CD4-positive, alpha-beta T cell (primary cell): ENCODE measurements around the gene SYNGR2. TPM values are rescaled to one million over a fixed set of nuclear protein-coding genes. Genes with fewer than 3 reads are reported as not detected.
A peak's percentile ranks its signal among the peaks of the same experiment; 100 is the strongest.

ENCODE experiments used
- ATAC-seq: fragments of 200-7000 bp; cut with Tn5 transposase; one replicate; pipeline ENCODE4 v1.10.0; 2022; ENCODE audit warnings: mild to moderate bottlenecking; ENCODE audit not compliant: poor library complexity
- CTCF ChIA-PET: fragments of 350-600 bp; sonication (Branson Sonifier 250); formaldehyde crosslinking; loops from one replicate; lab custom pipeline; 2021; ENCODE audit warnings: antibody characterized with exemption, inconsistent platforms; lab: Charles Lee
- POLR2A ChIA-PET: fragments of 350-600 bp; sonication (Branson Sonifier 250); formaldehyde crosslinking; loops from one replicate; lab custom pipeline; 2021; ENCODE audit warnings: antibody characterized with exemption, inconsistent platforms; lab: Charles Lee
- DNase-seq, 14 experiments: peaks; one replicate each; pipeline ENCODE4 v3.0.0-alpha.2; 2013 to 2020; ENCODE audit warnings: mixed read lengths in 2 of 14
- H3K27ac ChIP-seq, 2 donors: one replicate each; pipeline versions ENCODE4 v1.5.1 to v1.7.0; 2013; ENCODE audit warnings: low read length in 2 of 2, low read depth in 1 of 2, mild to moderate bottlenecking in 1 of 2
- H3K27me3 ChIP-seq, 2 experiments: 1 replicate in 1 of 2; 2 replicates in 1 of 2; pipeline versions ENCODE4 v1.6.1 to v1.7.0; 2013; ENCODE audit warnings: low read length in 2 of 2, control low read depth in 1 of 2, mild to moderate bottlenecking in 1 of 2, moderate library complexity in 1 of 2; ENCODE audit not compliant: insufficient read depth in 2 of 2, control insufficient read depth in 1 of 2
- H3K36me3 ChIP-seq: one replicate; pipeline ENCODE4 v1.6.1; 2013; ENCODE audit warnings: low read length, control low read depth; ENCODE audit not compliant: insufficient read depth
- H3K4me1 ChIP-seq: one replicate; pipeline ENCODE4 v1.6.1; 2013; ENCODE audit warnings: low read length, control low read depth; ENCODE audit not compliant: insufficient read depth
- H3K4me3 ChIP-seq: one replicate; pipeline ENCODE4 v1.5.1; 2013; ENCODE audit warnings: mild to moderate bottlenecking, low read length, moderate library complexity
- H3K9me3 ChIP-seq, 2 experiments: 1 replicate in 1 of 2; 2 replicates in 1 of 2; pipeline versions ENCODE4 v1.6.1 to v1.7.0; 2013; ENCODE audit warnings: low read length in 2 of 2, mild to moderate bottlenecking in 2 of 2, control low read depth in 1 of 2, moderate library complexity in 1 of 2; ENCODE audit not compliant: control insufficient read depth in 1 of 2, insufficient read depth in 1 of 2
- H3K27ac Mint-ChIP-seq: one replicate; pipeline ENCODE4 v1.8.0; 2020; ENCODE audit warnings: mixed read lengths
- H3K27me3 Mint-ChIP-seq: one replicate; pipeline ENCODE4 v1.8.0; 2021; ENCODE audit warnings: mixed read lengths
- H3K36me3 Mint-ChIP-seq: one replicate; pipeline ENCODE4 v1.8.0; 2021; ENCODE audit warnings: low read depth, mixed read lengths
- H3K4me1 Mint-ChIP-seq: one replicate; pipeline ENCODE4 v1.8.0; 2021; ENCODE audit warnings: low read depth, mixed read lengths
- H3K4me3 Mint-ChIP-seq: one replicate; pipeline ENCODE4 v1.8.0; 2020; ENCODE audit warnings: mild to moderate bottlenecking, mixed read lengths
- H3K9me3 Mint-ChIP-seq: one replicate; pipeline ENCODE4 v1.8.0; 2020; ENCODE audit warnings: mixed read lengths
- CTCF ChIP-seq: fragments of 200-600 bp; IDR thresholded peaks from one replicate; pipeline ENCODE4 v1.8.0; 2022; ENCODE audit warnings: antibody characterized with exemption, mild to moderate bottlenecking
- intact Hi-C, 2 experiments: fragments of 100-400 bp; cut with DNase I in 1 of 2; cut with micrococcal nuclease in 1 of 2; formaldehyde crosslinking; loops; one replicate each; pipeline versions ENCODE4 v1.15.1 to v1.9.0; 2023 to 2025; cut with DNase I, micrococcal nuclease
- total RNA-seq, 174 experiments: library from RNA in 2 of 174; stranded (reverse) in 2 of 174; gene quantifications; one replicate each; pipeline ENCODE4 v1.2.3 and lab custom pipeline; 2021 to 2026

Gene SYNGR2
- total RNA-seq, 2 experiments from 2014 or later, result 34.9 to 41.3 TPM

DNA sequence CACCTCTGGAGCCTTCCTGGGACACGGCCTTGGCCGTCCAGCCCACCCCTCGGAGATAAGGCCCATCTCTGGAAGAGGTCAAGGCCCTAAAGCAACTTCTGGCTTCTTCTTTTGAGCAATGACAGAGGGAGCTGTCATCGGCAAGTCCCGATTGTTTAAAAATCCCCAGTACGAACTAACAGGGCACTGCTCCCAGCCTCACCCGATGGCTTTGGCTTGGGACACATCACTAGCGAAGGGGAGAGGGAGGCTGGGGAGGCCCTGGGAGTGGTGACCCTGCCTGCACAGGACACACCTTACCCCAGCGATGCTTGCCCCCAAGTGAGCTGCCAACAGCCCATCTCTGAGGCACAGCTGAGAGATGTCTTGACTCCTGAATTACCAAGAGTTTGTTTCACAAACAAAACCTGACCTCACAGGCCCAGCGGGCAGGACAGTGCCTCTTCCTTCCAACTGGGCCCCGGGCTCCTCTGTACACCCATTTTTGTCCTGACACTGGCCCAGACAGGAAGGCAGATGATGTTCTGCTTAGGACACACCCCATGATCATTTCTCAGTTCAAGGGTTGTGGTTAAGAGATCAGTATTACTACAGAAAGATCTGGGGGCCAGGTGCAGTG lies 4.8 kb downstream of the SYNGR2 start:
- intact Hi-C loops, result loop anchor here in 1 of 2 experiments (5.0 kb wide), 1 partner anchor 216 kb away; the partner anchor contains the start of gene TNRC6C
- no peaks in the 10 kb centered on the region for H3K27me3 Mint-ChIP-seq
- peak overlapping the region; percentile 88 for H3K27ac Mint-ChIP-seq
- H3K36me3 ChIP-seq, result peaks cover 22% of the 10 kb centered on the region
- no peaks in the 10 kb centered on the region for H3K27me3 ChIP-seq
- CTCF ChIA-PET, result interaction anchor here (1.3 to 1.5 kb wide), 2 partner anchors 11 to 31 kb away, joined by 3 read pairs; no protein-coding TSS in a partner anchor
- no peak for TF ChIP-seq CTCF
- H3K4me3 Mint-ChIP-seq, result peak overlapping the region; percentile 30
- POLR2A ChIA-PET, result interaction anchor here (1.0 to 3.6 kb wide), 3 partner anchors 29 to 43 kb away, joined by 3 to 10 read pairs (median 4); partner anchors contain the start of gene TMC8
- H3K4me1 ChIP-seq, result peaks cover 82% of the 10 kb centered on the region
- H3K27ac ChIP-seq, result peak overlapping the region; percentile 27 to 60
- peaks cover 63% of the 10 kb centered on the region for H3K4me1 Mint-ChIP-seq
- H3K9me3 Mint-ChIP-seq, result no peaks in the 10 kb centered on the region
- peaks cover 21% of the 10 kb centered on the region for H3K36me3 Mint-ChIP-seq
- no peak overlapping the region for H3K4me3 ChIP-seq
- DNase-seq (peak in 6 of 14 experiments; percentile 7 to 67 (median 40)), ATAC-seq (peak; percentile 50)
- H3K9me3 ChIP-seq, result no peaks in the 10 kb centered on the region

GRCh38 chr17:78174346-78174869 lies 6.0 kb downstream of the SYNGR2 start:
- H3K27ac Mint-ChIP-seq, result peak overlapping the region; percentile 88
- H3K36me3 Mint-ChIP-seq, result peaks cover 21% of the 10 kb centered on the region
- CTCF ChIA-PET, result interaction anchor here (1.3 to 4.2 kb wide), 3 partner anchors 9 to 62 kb away, joined by 3 to 49 read pairs (median 4); no protein-coding TSS in a partner anchor
- H3K4me1 Mint-ChIP-seq, result peaks cover 62% of the 10 kb centered on the region
- peak overlapping the region in 1 of 2 donors; percentile 32 for H3K27ac ChIP-seq
- no peaks in the 10 kb centered on the region for H3K9me3 Mint-ChIP-seq
- H3K4me1 ChIP-seq, result peaks cover 74% of the 10 kb centered on the region
- H3K36me3 ChIP-seq, result peaks cover 22% of the 10 kb centered on the region
- H3K9me3 ChIP-seq, result no peaks in the 10 kb centered on the region
- no peak for TF ChIP-seq CTCF
- POLR2A ChIA-PET, result interaction anchor here (1.2 to 3.6 kb wide), 4 partner anchors 30 to 44 kb away, joined by 3 to 32 read pairs (median 13); partner anchors contain the start of gene TMC8
- H3K27me3 Mint-ChIP-seq, result no peaks in the 10 kb centered on the region
- no peak for ATAC-seq
- H3K4me3 ChIP-seq, result no peak overlapping the region
- intact Hi-C loops, result loop anchor here in 1 of 2 experiments (5.0 kb wide), 1 partner anchor 217 kb away; the partner anchor contains the start of gene TNRC6C
- H3K4me3 Mint-ChIP-seq, result no peak overlapping the region
- DNase-seq, result peak in 2 of 14 experiments; percentile 49 to 50
- no peaks in the 10 kb centered on the region for H3K27me3 ChIP-seq

GRCh38 chr17:78174870-78175642 lies 6.7 kb downstream of the SYNGR2 start:
- Mint-ChIP-seq H3K36me3 (peaks cover 21% of the 10 kb centered on the region), H3K27ac (no peak overlapping the region), H3K4me1 (peaks cover 56% of the 10 kb centered on the region), H3K27me3 (no peaks in the 10 kb centered on the region), H3K9me3 (no peaks in the 10 kb centered on the region), H3K4me3 (no peak overlapping the region)
- ATAC-seq (no peak), DNase-seq (no peak)
- POLR2A ChIA-PET, result interaction anchor here (0.9 to 3.6 kb wide), 7 partner anchors 31 to 61 kb away, joined by 3 to 32 read pairs (median 13); partner anchors contain the start of gene TMC8
- H3K27ac ChIP-seq, result no peak overlapping the region
- H3K36me3 ChIP-seq, result peaks cover 22% of the 10 kb centered on the region
- intact Hi-C loops, result loop anchor here (5.0 kb wide), 2 partner anchors 43 to 218 kb away; partner anchors contain the start of genes TMC8 (in 1 of the 2) and TNRC6C (in 1 of the 2)
- H3K4me3 ChIP-seq, result no peak overlapping the region
- peaks cover 68% of the 10 kb centered on the region for H3K4me1 ChIP-seq
- TF ChIP-seq CTCF, result no peak
- no peaks in the 10 kb centered on the region for H3K9me3 ChIP-seq
- CTCF ChIA-PET, result interaction anchor here (1.5 to 4.2 kb wide), 3 partner anchors 38 to 90 kb away, joined by 4 to 49 read pairs (median 11); no protein-coding TSS in a partner anchor
- no peaks in the 10 kb centered on the region for H3K27me3 ChIP-seq
